COLO668 (cell line): Measurements from ENCODE around the gene MLLT10.

Source experiments
- DNase-seq: peaks from one replicate; lab custom pipeline; 2025; ENCODE audit not compliant: unreplicated experiment; lab: John Stamatoyannopoulos, UW

Gene MLLT10

DNA sequence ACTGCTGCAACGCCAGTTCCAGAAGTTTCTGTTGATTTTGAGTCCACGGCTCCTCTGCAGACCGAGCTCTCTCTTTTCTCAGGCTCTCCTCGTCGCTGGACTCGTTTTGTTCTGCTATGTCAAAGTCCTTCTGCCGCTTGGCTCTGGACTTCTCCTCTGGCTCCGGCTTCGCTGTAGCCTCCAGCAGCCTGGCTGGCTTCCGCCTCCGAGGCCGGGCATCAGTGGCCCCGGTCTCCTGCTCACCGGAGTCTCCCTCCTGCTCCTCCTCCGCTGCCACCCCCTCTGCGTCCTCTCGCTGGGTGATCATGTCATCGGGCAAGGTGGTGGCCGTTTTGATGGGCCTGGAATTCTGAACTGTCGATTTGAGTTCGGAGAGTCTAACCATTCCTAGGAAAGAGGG, 225.2 kb downstream of the MLLT10 start:
- no peak for DNase-seq

- DNase-seq = no peak
Measured at GRCh38 chr10:21760332-21760731, 226.3 kb downstream of the MLLT10 start.

DNA sequence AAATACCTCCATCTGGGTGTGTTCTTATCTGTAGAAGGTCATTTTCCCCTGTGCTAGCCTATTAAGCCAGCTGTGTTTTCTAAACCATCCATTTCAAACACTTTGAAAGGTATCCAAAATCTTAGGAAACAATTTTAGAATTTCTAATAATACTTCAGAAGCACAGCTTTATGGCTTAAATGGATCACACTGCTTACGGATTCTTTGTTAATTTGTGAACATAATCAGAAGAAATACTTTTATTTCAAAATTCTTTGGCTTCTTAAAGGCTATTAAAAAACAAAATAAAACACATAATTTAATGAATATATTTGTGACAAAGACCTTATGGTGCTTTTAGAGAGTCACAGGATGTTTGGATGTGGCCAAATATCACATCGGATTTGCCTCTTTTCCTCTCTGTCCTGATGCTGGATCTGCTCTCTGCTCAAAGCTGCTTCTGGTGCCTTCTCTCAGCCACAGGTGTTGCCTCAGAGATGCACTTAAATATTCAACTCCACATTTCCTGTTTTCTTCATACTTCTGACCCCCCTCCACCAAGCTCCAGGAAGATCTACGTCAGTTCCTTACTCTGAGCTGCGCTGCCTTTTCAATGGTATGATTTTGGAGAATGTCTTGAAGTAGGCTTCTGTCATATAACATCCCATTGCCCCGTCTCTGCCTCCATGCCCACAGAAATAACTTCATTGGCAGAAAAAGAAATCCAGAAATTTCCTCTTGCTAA, 230.6 kb downstream of the MLLT10 start:
- no peak for DNase-seq

DNA sequence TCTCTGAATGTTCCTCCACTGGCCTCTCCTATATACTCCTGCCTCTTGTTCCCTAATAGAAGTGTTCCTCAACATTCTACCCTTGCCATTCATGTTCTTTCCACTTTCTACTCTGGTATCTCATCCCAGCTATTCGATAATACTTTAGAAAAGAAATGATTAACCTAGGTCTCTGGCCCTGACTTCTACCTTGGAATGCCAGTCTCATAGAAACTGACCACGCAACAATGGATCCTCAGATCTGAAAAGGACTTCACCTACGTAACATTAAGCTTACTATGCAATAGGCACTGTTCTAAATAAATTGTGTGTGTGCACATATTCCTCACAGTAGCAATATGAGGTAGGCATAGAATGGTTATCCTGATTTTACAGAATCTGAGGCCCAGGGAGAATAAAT, 235.0 kb downstream of the MLLT10 start:
- DNase-seq = no peak

DNA sequence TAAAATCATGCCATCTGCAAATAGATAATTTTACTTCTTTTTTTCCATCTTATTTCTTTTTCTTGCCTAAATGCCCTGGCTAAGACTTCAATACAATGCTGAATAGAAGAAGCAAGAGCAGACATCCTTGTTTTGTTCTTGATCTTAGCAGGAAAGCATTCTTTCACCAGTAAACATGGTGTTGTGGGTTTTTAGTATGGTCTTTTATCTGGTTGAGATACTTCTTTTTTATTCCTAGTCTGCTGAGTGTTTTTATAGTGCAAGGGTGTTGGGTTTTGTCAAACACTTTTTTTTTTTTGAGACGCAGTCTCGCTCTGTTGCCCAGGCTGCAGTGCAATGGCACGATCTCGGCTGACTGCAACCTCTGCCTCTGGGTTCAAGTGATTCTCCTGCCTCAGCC, 237.2 kb downstream of the MLLT10 start:
- no peak for DNase-seq

- DNase-seq = no peak
Measured at GRCh38 chr10:21776883-21777282, 242.9 kb downstream of the MLLT10 start.

DNA sequence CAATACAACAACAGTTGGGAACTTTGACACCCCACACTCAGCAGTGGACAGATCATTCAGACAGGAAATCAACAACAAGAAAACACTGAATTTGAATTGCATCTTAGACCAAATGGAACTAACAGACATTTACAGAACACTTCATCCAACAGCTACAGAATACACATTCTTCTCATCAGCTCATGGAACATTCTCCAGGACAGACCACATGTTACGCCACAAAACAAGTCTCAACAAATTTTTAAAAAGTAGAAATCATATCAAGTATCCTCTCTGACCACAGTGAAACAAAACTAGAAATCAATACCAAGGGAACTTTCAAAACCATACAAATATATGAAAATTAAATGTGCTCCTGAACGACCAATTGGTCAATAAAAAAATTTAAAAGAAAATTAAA, 257.2 kb downstream of the MLLT10 start:
- no peak for DNase-seq
